ENCODE data around the gene SAMHD1. TPM values are rescaled to one million over a fixed set of nuclear protein-coding genes. Genes with fewer than 3 reads are reported as not detected.

SAMHD1 gene
- total RNA-seq, 4 donors from 2014 or later = 17.0 to 212 (median 66.0) TPM

GRCh38 chr20:36855241-36855657 is 96.3 kb downstream of the SAMHD1 start:
- H3K4me3 ChIP-seq = no peak overlapping the region
- intact Hi-C loops (cut with DNase I) = no loop called here
- no peak for DNase-seq
- H3K27ac ChIP-seq = peak overlapping the region in 3 of 4 donors; percentile 55 to 87 (median 77)
- H3K27me3 ChIP-seq = no peaks in the 10 kb centered on the region
- H3K36me3 ChIP-seq = peaks cover 0 to 9% (median 0%) of the 10 kb centered on the region in 3 donors
- H3K9me3 ChIP-seq = no peaks in the 10 kb centered on the region
- H3K4me1 ChIP-seq = peaks cover 42 to 89% (median 78%) of the 10 kb centered on the region in 3 donors
- 75 to 76% methylated on average over 2 to 6 of the region's 7 CpGs for WGBS, 2 donors
- no peak for TF ChIP-seq CTCF (IDR thresholded peaks at IDR 0.05)
- no peak for TF ChIP-seq POLR2A (IDR thresholded peaks at IDR 0.05)

- peaks cover 0 to 8% (median 0%) of the 10 kb centered on the region in 3 donors for H3K36me3 ChIP-seq
- intact Hi-C loops (cut with DNase I) = no loop called here
- no peak for DNase-seq
- TF ChIP-seq POLR2A (IDR thresholded peaks at IDR 0.05) = no peak
- no peak for TF ChIP-seq CTCF (IDR thresholded peaks at IDR 0.05)
- H3K27ac ChIP-seq = peak overlapping the region; percentile 13 to 87 (median 66)
- 35 to 53% methylated on average over 11 to 20 of the region's 21 CpGs for WGBS, 2 donors
- H3K4me1 ChIP-seq = peaks cover 37 to 83% (median 78%) of the 10 kb centered on the region in 3 donors
- no peaks in the 10 kb centered on the region for H3K27me3 ChIP-seq
- no peak overlapping the region for H3K4me3 ChIP-seq
- no peaks in the 10 kb centered on the region for H3K9me3 ChIP-seq
Measured at GRCh38 chr20:36854348-36855240, 96.9 kb downstream of the SAMHD1 start.

- no peaks in the 10 kb centered on the region for H3K9me3 ChIP-seq
- TF ChIP-seq CTCF (IDR thresholded peaks at IDR 0.05) = no peak
- TF ChIP-seq POLR2A (IDR thresholded peaks at IDR 0.05) = no peak
- H3K27ac ChIP-seq = peak overlapping the region; percentile 71 to 94 (median 86)
- WGBS, 2 donors = 38 to 67% methylated on average over 1 to 4 of the region's 12 CpGs
- H3K27me3 ChIP-seq = no peaks in the 10 kb centered on the region
- H3K4me3 ChIP-seq = peak overlapping the region in 3 of 4 donors; percentile 14 to 51 (median 21)
- H3K4me1 ChIP-seq = peaks cover 46 to 85% (median 81%) of the 10 kb centered on the region in 3 donors
- DNase-seq = no peak
- intact Hi-C loops (cut with DNase I) = no loop called here
- peaks cover 0 to 2% (median 0%) of the 10 kb centered on the region in 3 donors for H3K36me3 ChIP-seq
Measured at GRCh38 chr20:36852187-36852586, 99.3 kb downstream of the SAMHD1 start.

- peak overlapping the region; percentile 71 to 94 (median 86) for H3K27ac ChIP-seq
- no peak for DNase-seq
- peak overlapping the region in 2 of 4 donors; percentile 21 to 51 for H3K4me3 ChIP-seq
- 56 to 83% methylated on average over 2 of the region's 2 CpGs for WGBS, 2 donors
- no peaks in the 10 kb centered on the region for H3K36me3 ChIP-seq
- intact Hi-C loops (cut with DNase I) = no loop called here
- no peak for TF ChIP-seq CTCF (IDR thresholded peaks at IDR 0.05)
- H3K9me3 ChIP-seq = no peaks in the 10 kb centered on the region
- H3K4me1 ChIP-seq = peaks cover 44 to 85% (median 79%) of the 10 kb centered on the region in 3 donors
- no peaks in the 10 kb centered on the region for H3K27me3 ChIP-seq
Measured at GRCh38 chr20:36851490-36851889, 100.0 kb downstream of the SAMHD1 start.

GRCh38 chr20:36850759-36851158 is 100.7 kb downstream of the SAMHD1 start:
- Histone ChIP-seq H3K4me3 (no peak overlapping the region), H3K4me1 (peaks cover 41 to 85% (median 79%) of the 10 kb centered on the region in 3 donors), H3K9me3 (no peaks in the 10 kb centered on the region), H3K36me3 (no peaks in the 10 kb centered on the region), H3K27ac (peak overlapping the region in 2 of 4 donors; percentile 86 to 87), H3K27me3 (no peaks in the 10 kb centered on the region)
- WGBS, 2 donors = 68 to 89% methylated on average over 4 to 6 of the region's 6 CpGs
- no peak for DNase-seq
- TF ChIP-seq POLR2A (IDR thresholded peaks at IDR 0.05) (no peak), CTCF (IDR thresholded peaks at IDR 0.05) (no peak)
- intact Hi-C loops (cut with DNase I) = no loop called here

All from esophagus squamous epithelium (tissue), 5 donors.